ENCODE measurements around the gene RAX2. TPM values are rescaled to one million over a fixed set of nuclear protein-coding genes. Genes with fewer than 3 reads are reported as not detected.
A peak's percentile ranks its signal among the peaks of the same experiment; 100 is the strongest.

The RAX2 gene
- total RNA-seq, 2 donors from 2014 or later, result not detected

DNA sequence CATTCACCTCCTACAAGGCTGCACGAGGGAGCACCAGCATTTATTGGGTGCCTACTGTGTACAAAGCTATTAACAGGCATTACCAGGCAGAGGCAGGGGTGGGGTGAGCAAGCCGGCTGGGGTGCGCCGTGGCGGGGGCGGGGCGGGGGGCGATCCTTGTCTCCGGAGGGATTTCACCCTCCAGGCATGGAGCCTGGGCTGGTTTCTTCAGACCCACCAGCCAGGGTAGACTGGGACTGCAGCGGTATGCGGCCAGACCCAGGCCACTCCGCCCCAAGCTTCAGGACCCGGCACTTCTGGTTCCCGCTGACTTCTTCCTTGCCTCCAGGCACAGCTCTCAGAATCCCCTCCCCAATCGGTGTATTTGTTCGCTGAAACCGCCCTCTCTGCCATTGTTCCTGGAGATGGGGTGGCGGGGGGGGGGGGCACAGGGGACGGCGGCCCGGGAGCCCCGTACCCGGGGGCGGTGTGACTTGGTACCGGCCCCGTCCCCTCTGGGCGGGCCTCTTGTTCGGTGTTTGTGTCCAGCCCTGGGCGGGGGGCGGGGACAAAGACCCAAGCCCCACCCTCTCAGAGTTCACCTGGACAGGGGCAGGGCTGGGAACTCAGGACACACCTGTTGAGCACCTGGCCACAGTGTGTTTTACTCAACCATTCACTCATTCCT, 49.5 kb downstream of the RAX2 start:
- TF ChIP-seq, protein P1, sequence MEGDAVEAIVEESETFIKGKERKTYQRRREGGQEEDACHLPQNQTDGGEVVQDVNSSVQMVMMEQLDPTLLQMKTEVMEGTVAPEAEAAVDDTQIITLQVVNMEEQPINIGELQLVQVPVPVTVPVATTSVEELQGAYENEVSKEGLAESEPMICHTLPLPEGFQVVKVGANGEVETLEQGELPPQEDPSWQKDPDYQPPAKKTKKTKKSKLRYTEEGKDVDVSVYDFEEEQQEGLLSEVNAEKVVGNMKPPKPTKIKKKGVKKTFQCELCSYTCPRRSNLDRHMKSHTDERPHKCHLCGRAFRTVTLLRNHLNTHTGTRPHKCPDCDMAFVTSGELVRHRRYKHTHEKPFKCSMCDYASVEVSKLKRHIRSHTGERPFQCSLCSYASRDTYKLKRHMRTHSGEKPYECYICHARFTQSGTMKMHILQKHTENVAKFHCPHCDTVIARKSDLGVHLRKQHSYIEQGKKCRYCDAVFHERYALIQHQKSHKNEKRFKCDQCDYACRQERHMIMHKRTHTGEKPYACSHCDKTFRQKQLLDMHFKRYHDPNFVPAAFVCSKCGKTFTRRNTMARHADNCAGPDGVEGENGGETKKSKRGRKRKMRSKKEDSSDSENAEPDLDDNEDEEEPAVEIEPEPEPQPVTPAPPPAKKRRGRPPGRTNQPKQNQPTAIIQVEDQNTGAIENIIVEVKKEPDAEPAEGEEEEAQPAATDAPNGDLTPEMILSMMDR (IDR thresholded peaks at IDR 0.05), result no peak
- no peak for ATAC-seq (ENCODE audit: insufficient number of reproducible peaks, low FRiP score, low read depth)

DNA sequence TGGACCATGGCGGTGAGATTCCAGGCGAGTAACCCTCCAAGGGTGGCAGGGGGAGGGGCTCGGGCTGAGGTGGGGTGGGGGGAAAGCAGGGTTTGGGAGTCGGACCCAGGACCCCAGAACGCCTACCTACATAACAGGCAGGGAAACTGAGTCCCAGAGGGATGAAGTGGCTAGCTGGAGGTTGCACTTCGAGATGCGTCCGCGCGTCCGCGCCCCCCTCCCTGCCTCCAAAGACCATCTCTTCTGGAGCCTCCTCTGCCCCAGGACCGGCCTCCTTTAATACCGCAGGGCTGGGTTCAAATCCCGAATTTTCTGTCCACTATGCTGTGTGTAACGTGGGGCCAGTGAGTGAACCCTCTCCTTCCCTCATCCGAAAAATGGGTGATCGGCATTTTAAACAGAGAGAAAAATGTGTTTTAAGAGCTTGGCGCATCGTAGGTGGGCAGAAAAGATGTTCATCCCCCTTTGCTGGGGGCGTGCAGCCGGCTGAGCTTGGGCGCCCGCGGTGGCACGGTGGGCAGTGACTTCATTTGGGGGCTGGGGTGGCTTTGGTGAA, 50.1 kb downstream of the RAX2 start:
- Histone ChIP-seq H3K27ac (no peak overlapping the region), H3K9me3 (no peaks in the 10 kb centered on the region), H3K4me1 (ENCODE audit: control insufficient read depth in 1 of 2, low read depth in 2 of 2) (peaks cover 4 to 21% of the 10 kb centered on the region in 2 donors), H3K36me3 (no peaks in the 10 kb centered on the region), H3K27me3 (replicated peaks; ENCODE audit: insufficient read depth) (peaks cover 16% of the 10 kb centered on the region), H3K4me3 (peak overlapping the region; percentile 48)
- DNase-seq (ENCODE audit: low spot score) (no peak), ATAC-seq (ENCODE audit: insufficient number of reproducible peaks, low FRiP score, low read depth) (no peak)
- TF ChIP-seq, protein P1 (IDR thresholded peaks at IDR 0.05), result no peak

More for the DNA sequence above, 49.5 kb downstream of the RAX2 start:
- no peak overlapping the region for H3K27ac ChIP-seq
- no peak for DNase-seq (ENCODE audit: low spot score)
- peaks cover 4 to 21% of the 10 kb centered on the region in 2 donors for H3K4me1 ChIP-seq (ENCODE audit: control insufficient read depth in 1 of 2, low read depth in 2 of 2)
- no peak overlapping the region for H3K4me3 ChIP-seq
- H3K36me3 ChIP-seq, result no peaks in the 10 kb centered on the region
- H3K27me3 ChIP-seq (replicated peaks; ENCODE audit: insufficient read depth), result peaks cover 16% of the 10 kb centered on the region
- H3K9me3 ChIP-seq, result no peaks in the 10 kb centered on the region

DNA sequence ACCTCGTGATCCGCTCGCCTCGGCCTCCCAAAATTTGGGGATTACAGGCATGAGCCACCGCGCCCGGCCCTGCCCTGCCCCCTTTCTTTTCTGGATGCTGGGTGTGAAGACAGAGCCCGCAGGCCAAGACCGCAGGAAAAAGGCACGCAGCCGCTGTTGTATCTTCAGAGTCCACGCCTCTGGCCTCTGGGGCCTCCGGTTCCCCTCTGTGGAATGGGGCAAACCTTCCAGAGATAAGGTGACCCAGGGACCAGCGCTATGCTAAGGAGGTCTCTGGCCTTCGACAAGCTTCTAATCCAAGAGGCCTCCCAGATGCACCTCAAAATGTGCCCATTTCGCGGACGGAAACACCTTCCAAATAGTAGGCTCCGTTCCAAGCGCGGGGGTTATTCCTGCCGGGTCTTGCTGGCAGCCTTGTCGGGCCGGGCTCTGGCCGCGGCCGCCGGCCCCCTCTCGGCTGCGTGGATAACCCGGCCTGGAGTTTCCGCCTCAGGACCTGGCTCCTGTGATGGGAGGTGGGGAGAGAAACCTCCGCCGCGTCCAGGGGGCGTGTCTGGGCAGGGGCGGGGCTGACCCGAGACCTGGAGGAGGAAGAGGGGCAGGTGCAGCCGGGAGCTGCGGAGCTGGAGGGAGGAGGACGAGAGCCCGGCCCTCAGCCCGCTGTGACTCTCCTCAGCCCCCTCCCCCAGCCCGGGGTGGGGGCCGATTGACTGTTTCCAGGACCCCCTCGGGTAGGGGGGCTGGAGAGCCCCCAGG, 50.7 kb downstream of the RAX2 start:
- Histone ChIP-seq H3K9me3 (no peaks in the 10 kb centered on the region), H3K4me3 (peak overlapping the region; percentile 48), H3K27me3 (replicated peaks; ENCODE audit: insufficient read depth) (peaks cover 16% of the 10 kb centered on the region), H3K27ac (no peak overlapping the region), H3K4me1 (ENCODE audit: control insufficient read depth in 1 of 2, low read depth in 2 of 2) (peaks cover 4 to 21% of the 10 kb centered on the region in 2 donors), H3K36me3 (no peaks in the 10 kb centered on the region)
- no peak for ATAC-seq (ENCODE audit: insufficient number of reproducible peaks, low FRiP score, low read depth)
- TF ChIP-seq, protein P1 (IDR thresholded peaks at IDR 0.05), result no peak
- DNase-seq (ENCODE audit: low spot score), result no peak

DNA sequence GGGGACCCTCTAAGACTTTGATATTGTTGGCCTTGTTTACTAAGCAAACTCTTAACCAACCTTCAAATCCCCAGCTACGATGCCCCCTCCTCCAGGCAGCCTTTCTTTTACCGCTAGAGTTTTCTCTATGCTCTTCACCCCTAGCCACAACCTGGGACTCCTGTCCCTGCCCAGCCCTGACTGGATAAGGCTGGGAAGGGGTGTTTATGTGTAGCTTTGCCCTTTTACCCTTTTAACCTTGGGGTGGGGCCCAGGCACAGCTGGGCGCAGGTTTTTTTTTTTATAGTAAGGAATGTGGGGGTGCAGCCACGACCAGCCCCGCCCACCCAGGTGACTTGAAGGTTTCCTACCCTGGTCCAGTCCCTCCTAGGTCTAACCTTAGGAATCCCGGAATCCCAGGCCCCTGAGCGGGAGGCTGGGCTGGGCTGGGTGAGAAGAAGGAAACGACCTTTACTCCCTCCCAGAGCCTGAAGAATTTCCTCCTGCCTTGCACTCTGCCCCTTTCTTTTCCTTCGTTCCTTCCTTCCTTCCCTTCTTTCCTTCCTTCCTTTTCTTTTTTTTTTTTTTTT, 51.6 kb downstream of the RAX2 start:
- TF ChIP-seq, protein P1 (IDR thresholded peaks at IDR 0.05), result no peak
- no peak overlapping the region for H3K27ac ChIP-seq
- ATAC-seq (ENCODE audit: insufficient number of reproducible peaks, low FRiP score, low read depth) (no peak), DNase-seq (ENCODE audit: low spot score) (no peak)
- H3K36me3 ChIP-seq, result no peaks in the 10 kb centered on the region
- peaks cover 4 to 21% of the 10 kb centered on the region in 2 donors for H3K4me1 ChIP-seq (ENCODE audit: control insufficient read depth in 1 of 2, low read depth in 2 of 2)
- H3K9me3 ChIP-seq, result no peaks in the 10 kb centered on the region
- peaks cover 16% of the 10 kb centered on the region for H3K27me3 ChIP-seq (replicated peaks; ENCODE audit: insufficient read depth)
- H3K4me3 ChIP-seq, result no peak overlapping the region

DNA sequence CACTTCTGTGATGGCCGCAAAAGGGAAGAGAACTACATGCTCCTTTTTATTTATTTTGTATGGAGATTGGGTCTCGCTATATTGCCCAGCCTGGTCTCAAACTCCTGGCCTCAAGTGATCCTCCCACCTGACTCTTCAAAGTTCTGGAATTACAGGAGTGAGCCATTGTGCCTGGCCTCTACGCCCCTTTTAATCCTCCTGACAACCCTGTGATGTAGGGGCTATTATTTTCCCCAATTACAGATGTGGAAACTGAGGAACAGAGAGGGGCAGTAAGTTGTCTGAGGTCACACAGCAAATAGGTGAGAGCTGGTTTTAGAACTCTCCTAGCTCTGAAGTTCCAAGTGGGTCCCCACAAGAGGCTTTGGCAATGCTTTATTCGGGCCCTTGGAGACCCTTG, 52.2 kb downstream of the RAX2 start:
- Histone ChIP-seq H3K27ac (no peak overlapping the region), H3K36me3 (no peaks in the 10 kb centered on the region), H3K27me3 (replicated peaks; ENCODE audit: insufficient read depth) (peaks cover 16% of the 10 kb centered on the region), H3K4me3 (no peak overlapping the region), H3K9me3 (no peaks in the 10 kb centered on the region), H3K4me1 (ENCODE audit: control insufficient read depth in 1 of 2, low read depth in 2 of 2) (peaks cover 4 to 21% of the 10 kb centered on the region in 2 donors)
- TF ChIP-seq, protein P1 (IDR thresholded peaks at IDR 0.05), result no peak
- DNase-seq (ENCODE audit: low spot score) (no peak), ATAC-seq (ENCODE audit: insufficient number of reproducible peaks, low FRiP score, low read depth) (no peak)
